ENCODE measurements around the gene ATPAF1.

ATPAF1 gene

DNA sequence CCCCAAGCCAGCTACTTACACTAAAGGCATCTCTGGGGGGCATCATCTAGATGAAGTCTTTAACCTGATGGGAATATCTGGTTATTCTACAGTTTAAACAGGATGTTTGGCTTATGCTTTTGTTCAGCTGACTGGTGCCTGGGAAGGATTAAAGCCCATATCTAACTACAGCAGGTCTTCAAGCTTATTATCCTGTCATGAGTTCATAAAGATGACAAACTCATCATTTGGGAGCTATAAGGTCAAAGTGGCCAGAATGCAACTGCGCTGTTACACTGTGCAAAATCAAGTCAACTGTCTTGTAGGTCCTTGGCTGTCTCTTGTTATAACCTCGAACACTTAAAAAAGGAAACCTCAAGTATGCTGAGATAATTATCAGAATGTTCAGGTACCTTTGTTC, 33.0 kb downstream of the ATPAF1 start:
- H3K27ac ChIP-seq = no peak overlapping the region
- TF ChIP-seq, protein P1, sequence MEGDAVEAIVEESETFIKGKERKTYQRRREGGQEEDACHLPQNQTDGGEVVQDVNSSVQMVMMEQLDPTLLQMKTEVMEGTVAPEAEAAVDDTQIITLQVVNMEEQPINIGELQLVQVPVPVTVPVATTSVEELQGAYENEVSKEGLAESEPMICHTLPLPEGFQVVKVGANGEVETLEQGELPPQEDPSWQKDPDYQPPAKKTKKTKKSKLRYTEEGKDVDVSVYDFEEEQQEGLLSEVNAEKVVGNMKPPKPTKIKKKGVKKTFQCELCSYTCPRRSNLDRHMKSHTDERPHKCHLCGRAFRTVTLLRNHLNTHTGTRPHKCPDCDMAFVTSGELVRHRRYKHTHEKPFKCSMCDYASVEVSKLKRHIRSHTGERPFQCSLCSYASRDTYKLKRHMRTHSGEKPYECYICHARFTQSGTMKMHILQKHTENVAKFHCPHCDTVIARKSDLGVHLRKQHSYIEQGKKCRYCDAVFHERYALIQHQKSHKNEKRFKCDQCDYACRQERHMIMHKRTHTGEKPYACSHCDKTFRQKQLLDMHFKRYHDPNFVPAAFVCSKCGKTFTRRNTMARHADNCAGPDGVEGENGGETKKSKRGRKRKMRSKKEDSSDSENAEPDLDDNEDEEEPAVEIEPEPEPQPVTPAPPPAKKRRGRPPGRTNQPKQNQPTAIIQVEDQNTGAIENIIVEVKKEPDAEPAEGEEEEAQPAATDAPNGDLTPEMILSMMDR (conservative IDR thresholded peaks at IDR 0.05) = no peak
- TF ChIP-seq ZFX (IDR thresholded peaks at IDR 0.05) = no peak

GRCh38 chr1:46630719-46631118, 37.4 kb downstream of the ATPAF1 start:
- no peak for TF ChIP-seq ZFX (IDR thresholded peaks at IDR 0.05)
- TF ChIP-seq, protein P1 (conservative IDR thresholded peaks at IDR 0.05) = no peak
- H3K27ac ChIP-seq = no peak overlapping the region

- no peak overlapping the region for H3K27ac ChIP-seq
Measured at GRCh38 chr1:46623743-46624644, 44.2 kb downstream of the ATPAF1 start.

GRCh38 chr1:46622344-46622743, 45.8 kb downstream of the ATPAF1 start:
- H3K27ac ChIP-seq = no peak overlapping the region
- TF ChIP-seq, protein P1 (conservative IDR thresholded peaks at IDR 0.05) = peak; percentile 75
- no peak for TF ChIP-seq ZFX (IDR thresholded peaks at IDR 0.05)

More at GRCh38 chr1:46623743-46624644, 44.2 kb downstream of the ATPAF1 start:
- no peak for TF ChIP-seq ZFX (IDR thresholded peaks at IDR 0.05)
- TF ChIP-seq, protein P1 (conservative IDR thresholded peaks at IDR 0.05) = no peak

DNA sequence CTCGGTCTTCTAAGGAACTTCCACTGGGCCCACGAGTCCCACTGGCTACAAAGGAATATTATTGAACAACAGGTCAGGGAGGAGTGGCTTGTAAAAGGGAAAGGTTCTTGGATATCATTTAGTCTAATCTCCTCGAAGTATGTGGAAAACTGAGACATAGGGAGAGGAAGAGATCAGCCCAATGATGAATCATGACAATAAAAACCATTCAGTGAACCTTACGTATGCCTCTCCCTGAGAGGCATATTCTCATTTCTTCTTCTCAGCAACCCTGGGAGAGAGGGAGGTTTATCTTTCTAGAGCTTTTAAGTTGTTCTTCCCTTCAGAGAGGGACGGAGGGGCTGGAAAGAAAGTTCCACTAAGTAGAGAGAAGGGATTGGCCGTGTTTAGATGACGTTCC, 46.2 kb downstream of the ATPAF1 start:
- H3K27ac ChIP-seq = no peak overlapping the region
- TF ChIP-seq, protein P1 (conservative IDR thresholded peaks at IDR 0.05) = no peak
- no peak for TF ChIP-seq ZFX (IDR thresholded peaks at IDR 0.05)

GRCh38 chr1:46619656-46620258, 48.4 kb downstream of the ATPAF1 start:
- H3K27ac ChIP-seq = no peak overlapping the region
- TF ChIP-seq, protein P1 (conservative IDR thresholded peaks at IDR 0.05) = no peak
- no peak for TF ChIP-seq ZFX (IDR thresholded peaks at IDR 0.05)

- H3K27ac ChIP-seq = no peak overlapping the region
- no peak for TF ChIP-seq ZFX (IDR thresholded peaks at IDR 0.05)
- TF ChIP-seq, protein P1 (conservative IDR thresholded peaks at IDR 0.05) = no peak
Measured at GRCh38 chr1:46618754-46619415, 49.3 kb downstream of the ATPAF1 start.

Data from C4-2B (cell line).